Loucy (cell line): ENCODE results near the gene ZNF600.

Experiments used
- CTCF ChIP-seq: fragments of 200-600 bp; sonication (generic); conservative IDR thresholded peaks from 2 replicates; pipeline ENCODE4 v1.5.1; 2014; ENCODE audit warnings: mild to moderate bottlenecking, antibody characterized with exemption, low read length
- EZH2phosphoT487 ChIP-seq: fragments of 200-600 bp; IDR thresholded peaks from 2 replicates; pipeline ENCODE4 v1.6.1; 2018; ENCODE audit warnings: antibody characterized with exemption, mild to moderate bottlenecking, moderate library complexity, borderline replicate concordance

GRCh38 chr19:52749780-52750179 lies 36.8 kb downstream of the ZNF600 start:
- TF ChIP-seq CTCF (no peak), EZH2phosphoT487 (no peak)
